Prostate gland (tissue), 2 donors: ENCODE measurements around the gene SYT11.

ENCODE experiments used
- POLR2A ChIP-seq: fragments of 450-650 bp; IDR thresholded peaks from one replicate; pipeline ENCODE4 v1.6.1; 2016; ENCODE audit warnings: antibody characterized with exemption, mild to moderate bottlenecking
- TF ChIP-seq, protein P1 (sequence below), 4 experiments: fragments of 200-600 bp in 2 of 4; fragments of 450-650 bp in 2 of 4; sonication (generic) in 2 of 4; IDR thresholded peaks; 1 replicate in 3 of 4; 2 replicates in 1 of 4; pipeline ENCODE4 v1.5.1; 2016 to 2019; ENCODE audit warnings: antibody characterized with exemption in 4 of 4, mild to moderate bottlenecking in 2 of 4, moderate library complexity in 2 of 4

DNA sequence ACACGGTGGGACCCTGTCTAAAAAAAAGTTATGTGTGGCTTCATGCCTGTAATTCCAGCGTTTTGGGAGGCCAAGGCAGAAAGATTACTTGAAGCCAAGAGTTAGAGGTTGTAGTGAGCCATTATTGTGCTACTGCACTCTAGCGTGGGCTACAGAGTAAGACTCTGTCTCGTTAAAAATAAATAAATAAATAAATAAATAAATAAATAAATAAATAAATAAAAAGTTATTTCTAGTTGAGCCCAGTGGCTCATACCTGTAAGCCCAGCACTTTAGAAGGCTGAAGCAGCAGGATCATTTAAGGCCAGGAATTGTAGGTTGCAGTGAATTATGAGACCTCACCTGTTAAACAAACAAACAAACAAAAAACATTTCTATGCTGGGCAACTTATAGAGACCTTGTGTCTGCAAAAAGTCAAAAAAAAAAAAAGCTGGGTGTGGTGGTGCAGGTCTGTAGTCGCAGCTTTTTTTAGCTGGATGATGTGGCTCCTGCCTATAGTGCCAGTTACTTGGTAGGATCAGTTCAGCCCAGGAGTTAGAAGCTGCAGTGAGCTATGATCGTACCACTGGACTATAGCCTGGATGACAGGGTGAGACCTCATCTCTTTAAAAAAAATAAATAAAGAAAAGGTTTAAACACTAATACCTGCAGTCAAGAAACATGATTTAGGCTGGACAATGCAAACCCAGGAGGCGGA lies 27.9 kb upstream of the SYT11 start:
- TF ChIP-seq, protein P1, sequence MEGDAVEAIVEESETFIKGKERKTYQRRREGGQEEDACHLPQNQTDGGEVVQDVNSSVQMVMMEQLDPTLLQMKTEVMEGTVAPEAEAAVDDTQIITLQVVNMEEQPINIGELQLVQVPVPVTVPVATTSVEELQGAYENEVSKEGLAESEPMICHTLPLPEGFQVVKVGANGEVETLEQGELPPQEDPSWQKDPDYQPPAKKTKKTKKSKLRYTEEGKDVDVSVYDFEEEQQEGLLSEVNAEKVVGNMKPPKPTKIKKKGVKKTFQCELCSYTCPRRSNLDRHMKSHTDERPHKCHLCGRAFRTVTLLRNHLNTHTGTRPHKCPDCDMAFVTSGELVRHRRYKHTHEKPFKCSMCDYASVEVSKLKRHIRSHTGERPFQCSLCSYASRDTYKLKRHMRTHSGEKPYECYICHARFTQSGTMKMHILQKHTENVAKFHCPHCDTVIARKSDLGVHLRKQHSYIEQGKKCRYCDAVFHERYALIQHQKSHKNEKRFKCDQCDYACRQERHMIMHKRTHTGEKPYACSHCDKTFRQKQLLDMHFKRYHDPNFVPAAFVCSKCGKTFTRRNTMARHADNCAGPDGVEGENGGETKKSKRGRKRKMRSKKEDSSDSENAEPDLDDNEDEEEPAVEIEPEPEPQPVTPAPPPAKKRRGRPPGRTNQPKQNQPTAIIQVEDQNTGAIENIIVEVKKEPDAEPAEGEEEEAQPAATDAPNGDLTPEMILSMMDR (IDR thresholded peaks at IDR 0.05): no peak
- no peak for TF ChIP-seq POLR2A
